ENCODE results near the gene MEGF11. TPM values are rescaled to one million over a fixed set of nuclear protein-coding genes. Genes with fewer than 3 reads are reported as not detected.

Gene MEGF11
- total RNA-seq, 1 donor from 2014 or later: not detected

- DNase-seq: no peak
- intact Hi-C loops (cut with micrococcal nuclease): no loop called here
- ChIA-PET POLR2A (no interaction called here), CTCF (no interaction called here)
- no peak for TF ChIP-seq CTCF (IDR thresholded peaks at IDR 0.05)
- Mint-ChIP-seq H3K9me3 (no peaks in the 10 kb centered on the region), H3K27me3 (no peaks in the 10 kb centered on the region), H3K36me3 (ENCODE audit: low read depth) (no peaks in the 10 kb centered on the region), H3K4me1 (no peaks in the 10 kb centered on the region), H3K27ac (no peak overlapping the region), H3K4me3 (no peak overlapping the region)
- ATAC-seq (ENCODE audit: low read depth): no peak
These were observed 316.1 kb downstream of the MEGF11 start for GRCh38 chr15:65937476-65937875.

GRCh38 chr15:65937054-65937453 is 316.5 kb downstream of the MEGF11 start:
- DNase-seq: no peak
- Mint-ChIP-seq H3K36me3 (ENCODE audit: low read depth) (no peaks in the 10 kb centered on the region), H3K9me3 (no peaks in the 10 kb centered on the region), H3K4me1 (no peaks in the 10 kb centered on the region), H3K4me3 (no peak overlapping the region), H3K27ac (no peak overlapping the region), H3K27me3 (no peaks in the 10 kb centered on the region)
- no peak for ATAC-seq (ENCODE audit: low read depth)
- intact Hi-C loops (cut with micrococcal nuclease): no loop called here
- POLR2A ChIA-PET: no interaction called here
- CTCF ChIA-PET: no interaction called here
- no peak for TF ChIP-seq CTCF (IDR thresholded peaks at IDR 0.05)

GRCh38 chr15:65936282-65936681 is 317.3 kb downstream of the MEGF11 start:
- ATAC-seq (ENCODE audit: low read depth) (no peak), DNase-seq (no peak)
- intact Hi-C loops (cut with micrococcal nuclease): no loop called here
- Mint-ChIP-seq H3K27ac (no peak overlapping the region), H3K4me3 (no peak overlapping the region), H3K27me3 (no peaks in the 10 kb centered on the region), H3K9me3 (no peaks in the 10 kb centered on the region), H3K4me1 (no peaks in the 10 kb centered on the region), H3K36me3 (ENCODE audit: low read depth) (no peaks in the 10 kb centered on the region)
- TF ChIP-seq CTCF (IDR thresholded peaks at IDR 0.05): no peak
- ChIA-PET POLR2A (no interaction called here), CTCF (no interaction called here)

GRCh38 chr15:65935391-65935790 is 318.2 kb downstream of the MEGF11 start:
- no peak for TF ChIP-seq CTCF (IDR thresholded peaks at IDR 0.05)
- no peak overlapping the region for H3K27ac Mint-ChIP-seq
- H3K27me3 Mint-ChIP-seq: no peaks in the 10 kb centered on the region
- POLR2A ChIA-PET: interaction anchor here (0.6 kb wide), 1 partner anchor 17 kb away, joined by 4 read pairs; no protein-coding TSS in a partner anchor
- H3K9me3 Mint-ChIP-seq: no peaks in the 10 kb centered on the region
- DNase-seq (no peak), ATAC-seq (ENCODE audit: low read depth) (no peak)
- no peaks in the 10 kb centered on the region for H3K4me1 Mint-ChIP-seq
- intact Hi-C loops (cut with micrococcal nuclease): no loop called here
- no peaks in the 10 kb centered on the region for H3K36me3 Mint-ChIP-seq (ENCODE audit: low read depth)
- CTCF ChIA-PET: no interaction called here
- no peak overlapping the region for H3K4me3 Mint-ChIP-seq

GRCh38 chr15:65931221-65931620 is 322.3 kb downstream of the MEGF11 start:
- Mint-ChIP-seq H3K27ac (no peak overlapping the region), H3K36me3 (ENCODE audit: low read depth) (no peaks in the 10 kb centered on the region), H3K4me1 (no peaks in the 10 kb centered on the region), H3K4me3 (no peak overlapping the region), H3K9me3 (no peaks in the 10 kb centered on the region), H3K27me3 (no peaks in the 10 kb centered on the region)
- ChIA-PET CTCF (no interaction called here), POLR2A (no interaction called here)
- no peak for TF ChIP-seq CTCF (IDR thresholded peaks at IDR 0.05)
- DNase-seq (no peak), ATAC-seq (ENCODE audit: low read depth) (no peak)
- intact Hi-C loops (cut with micrococcal nuclease): no loop called here
